ENCODE measurements around the gene CELA2B. TPM values are rescaled to one million over a fixed set of nuclear protein-coding genes. Genes with fewer than 3 reads are reported as not detected.

CELA2B gene
- total and polyA plus RNA-seq, 2 of the 8 experiments (the other 6 are each of a cell fraction or from before 2014, with no cell fraction given) = not detected

DNA sequence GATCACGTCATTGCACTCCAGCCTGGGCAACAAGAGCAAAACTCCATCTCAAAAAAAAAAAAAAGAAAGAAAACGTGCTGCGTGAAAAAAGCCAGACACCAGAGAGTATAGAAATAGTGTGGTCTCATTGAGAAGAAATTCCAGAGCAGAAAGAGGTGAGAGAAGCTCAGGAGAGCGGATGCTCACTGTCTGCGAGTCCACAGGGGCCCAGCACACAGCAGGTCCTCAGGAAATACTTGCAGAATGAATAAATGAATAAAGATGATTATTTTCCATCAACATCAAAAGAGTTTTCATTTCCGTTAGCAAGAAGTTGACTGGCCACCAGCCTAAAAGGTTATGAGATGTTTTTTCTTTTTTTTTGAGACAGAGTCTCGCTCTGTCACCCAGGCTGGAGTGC, 33.7 kb downstream of the CELA2B start (continued):
- TF ChIP-seq RNF2 (IDR thresholded peaks at IDR 0.05; ENCODE audit: borderline replicate concordance, low read depth, low read length, missing control alignments, poor library complexity, severe bottlenecking) (no peak), CHD2 (IDR thresholded peaks at IDR 0.05; ENCODE audit: low read length) (no peak), POLR2A (IDR thresholded peaks at IDR 0.05; ENCODE audit: control extremely low read depth in 1 of 2, low read depth in 2 of 2, low read length in 2 of 2) (no peak), ZNF274 (IDR thresholded peaks at IDR 0.05; ENCODE audit: borderline replicate concordance, extremely low read depth, low read length) (no peak), CBX8 (IDR thresholded peaks at IDR 0.05; ENCODE audit: borderline replicate concordance, low read depth, low read length) (no peak), RAD21 (IDR thresholded peaks at IDR 0.05 in 1 of 2, conservative IDR thresholded peaks at IDR 0.05 in 1 of 2; ENCODE audit: low read depth in 2 of 2, low read length in 2 of 2) (no peak), RXRA (IDR thresholded peaks at IDR 0.05; ENCODE audit: insufficient read depth, low read depth, low read length) (no peak)

Measured in H1 (cell line).